ENCODE results near the gene LNPEP.
"Not testable (repeated sequence)": the region's sequence is repeated elsewhere in the genome, so short reads cannot be mapped to it uniquely, and the experiment has no call there.

The LNPEP gene

GRCh38 chr5:97046270-97046982 lies 110.5 kb downstream of the LNPEP start:
- in situ Hi-C loops (cut with MboI; ENCODE audit: low sequenced_read_pairs) = no loop called here

GRCh38 chr5:97047076-97047475 lies 111.2 kb downstream of the LNPEP start:
- in situ Hi-C loops (cut with MboI; ENCODE audit: low sequenced_read_pairs) = no loop called here

- in situ Hi-C loops (cut with MboI; ENCODE audit: low sequenced_read_pairs) = no loop called here
Observed at GRCh38 chr5:97049175-97049574, 113.3 kb downstream of the LNPEP start.

GRCh38 chr5:97056263-97056662 lies 120.4 kb downstream of the LNPEP start:
- in situ Hi-C loops (cut with MboI; ENCODE audit: low sequenced_read_pairs) = no loop called here

GRCh38 chr5:97062046-97062445 lies 126.2 kb downstream of the LNPEP start:
- in situ Hi-C loops (cut with MboI; ENCODE audit: low sequenced_read_pairs) = no loop called here

- in situ Hi-C loops (cut with MboI; ENCODE audit: low sequenced_read_pairs) = no loop called here
Observed at GRCh38 chr5:97063251-97063650, 127.4 kb downstream of the LNPEP start.

- in situ Hi-C loops (cut with MboI; ENCODE audit: low sequenced_read_pairs) = no loop called here
Observed at GRCh38 chr5:97065475-97065874, 129.6 kb downstream of the LNPEP start.

GRCh38 chr5:97067296-97067850 lies 131.5 kb downstream of the LNPEP start:
- in situ Hi-C loops (cut with MboI; ENCODE audit: low sequenced_read_pairs) = no loop called here

- in situ Hi-C loops (cut with MboI; ENCODE audit: low sequenced_read_pairs) = no loop called here
Observed at GRCh38 chr5:97070234-97070633, 134.4 kb downstream of the LNPEP start.

GRCh38 chr5:97071101-97071500 lies 135.2 kb downstream of the LNPEP start:
- in situ Hi-C loops (cut with MboI; ENCODE audit: low sequenced_read_pairs) = no loop called here

- in situ Hi-C loops (cut with MboI; ENCODE audit: low sequenced_read_pairs) = no loop called here
Observed at GRCh38 chr5:97071993-97072392, 136.1 kb downstream of the LNPEP start.

GRCh38 chr5:97072696-97073095 lies 136.8 kb downstream of the LNPEP start:
- in situ Hi-C loops (cut with MboI; ENCODE audit: low sequenced_read_pairs) = no loop called here

- in situ Hi-C loops (cut with MboI; ENCODE audit: low sequenced_read_pairs) = no loop called here
Observed at GRCh38 chr5:97073420-97073819, 137.5 kb downstream of the LNPEP start.

GRCh38 chr5:97074859-97075489 lies 139.1 kb downstream of the LNPEP start:
- in situ Hi-C loops (cut with MboI; ENCODE audit: low sequenced_read_pairs) = no loop called here

GRCh38 chr5:97075649-97076048 lies 139.8 kb downstream of the LNPEP start:
- in situ Hi-C loops (cut with MboI; ENCODE audit: low sequenced_read_pairs) = no loop called here

GRCh38 chr5:97076098-97076497 lies 140.2 kb downstream of the LNPEP start:
- in situ Hi-C loops (cut with MboI; ENCODE audit: low sequenced_read_pairs) = no loop called here

- in situ Hi-C loops (cut with MboI; ENCODE audit: low sequenced_read_pairs) = no loop called here
Observed at GRCh38 chr5:97077246-97077645, 141.4 kb downstream of the LNPEP start.

GRCh38 chr5:97078958-97079743 lies 143.3 kb downstream of the LNPEP start:
- in situ Hi-C loops (cut with MboI; ENCODE audit: low sequenced_read_pairs) = no loop called here

GRCh38 chr5:97084782-97085458 lies 149.0 kb downstream of the LNPEP start:
- in situ Hi-C loops (cut with MboI; ENCODE audit: low sequenced_read_pairs) = not testable (repeated sequence)

GRCh38 chr5:97085459-97086181 lies 149.7 kb downstream of the LNPEP start:
- in situ Hi-C loops (cut with MboI; ENCODE audit: low sequenced_read_pairs) = no loop called here

All from HL-60/S4 treated with retinoic acid at 250 ng/mL for 4 days and 3 days (cell line).